Subcutaneous adipose tissue (tissue), 4 donors: ENCODE results near the gene ACTR2. TPM values are rescaled to one million over a fixed set of nuclear protein-coding genes. Genes with fewer than 3 reads are reported as not detected.

Experiments
- total RNA-seq, 4 donors: library from RNA; depleted of rRNA; stranded (reverse); fragments of >200 nt; gene quantifications; one replicate each; pipeline ENCODE4 v1.1.0, GENCODE V29; 2016
- TF ChIP-seq, protein P1 (sequence below): fragments of 450-650 bp; IDR thresholded peaks from one replicate; pipeline ENCODE4 v1.5.1; 2016; ENCODE audit warnings: low read depth, mild to moderate bottlenecking, control low read depth, antibody characterized with exemption, moderate library complexity

The ACTR2 gene
- total RNA-seq, 4 donors from 2014 or later = 92.3 to 162 (median 132) TPM

DNA sequence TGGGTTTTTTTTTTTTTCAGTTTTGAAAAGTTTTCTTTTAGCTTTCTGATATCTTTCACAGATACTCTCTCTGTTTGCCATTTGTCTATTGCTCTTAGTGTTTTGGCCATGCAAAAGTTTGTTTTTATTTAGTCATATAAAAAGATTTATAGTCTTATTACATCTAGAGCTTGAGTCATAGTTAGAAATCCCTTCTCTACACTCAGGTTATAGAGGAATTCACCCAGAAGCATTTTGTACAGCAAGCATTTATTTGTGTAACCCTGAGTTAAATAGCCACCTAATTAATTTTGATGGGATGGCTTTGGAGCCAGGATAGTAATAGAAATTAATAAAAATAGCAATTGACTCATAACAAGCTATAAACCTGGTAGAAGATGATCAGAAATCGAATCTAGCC lies 35.6 kb downstream of the ACTR2 start:
- TF ChIP-seq, protein P1, sequence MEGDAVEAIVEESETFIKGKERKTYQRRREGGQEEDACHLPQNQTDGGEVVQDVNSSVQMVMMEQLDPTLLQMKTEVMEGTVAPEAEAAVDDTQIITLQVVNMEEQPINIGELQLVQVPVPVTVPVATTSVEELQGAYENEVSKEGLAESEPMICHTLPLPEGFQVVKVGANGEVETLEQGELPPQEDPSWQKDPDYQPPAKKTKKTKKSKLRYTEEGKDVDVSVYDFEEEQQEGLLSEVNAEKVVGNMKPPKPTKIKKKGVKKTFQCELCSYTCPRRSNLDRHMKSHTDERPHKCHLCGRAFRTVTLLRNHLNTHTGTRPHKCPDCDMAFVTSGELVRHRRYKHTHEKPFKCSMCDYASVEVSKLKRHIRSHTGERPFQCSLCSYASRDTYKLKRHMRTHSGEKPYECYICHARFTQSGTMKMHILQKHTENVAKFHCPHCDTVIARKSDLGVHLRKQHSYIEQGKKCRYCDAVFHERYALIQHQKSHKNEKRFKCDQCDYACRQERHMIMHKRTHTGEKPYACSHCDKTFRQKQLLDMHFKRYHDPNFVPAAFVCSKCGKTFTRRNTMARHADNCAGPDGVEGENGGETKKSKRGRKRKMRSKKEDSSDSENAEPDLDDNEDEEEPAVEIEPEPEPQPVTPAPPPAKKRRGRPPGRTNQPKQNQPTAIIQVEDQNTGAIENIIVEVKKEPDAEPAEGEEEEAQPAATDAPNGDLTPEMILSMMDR = no peak

DNA sequence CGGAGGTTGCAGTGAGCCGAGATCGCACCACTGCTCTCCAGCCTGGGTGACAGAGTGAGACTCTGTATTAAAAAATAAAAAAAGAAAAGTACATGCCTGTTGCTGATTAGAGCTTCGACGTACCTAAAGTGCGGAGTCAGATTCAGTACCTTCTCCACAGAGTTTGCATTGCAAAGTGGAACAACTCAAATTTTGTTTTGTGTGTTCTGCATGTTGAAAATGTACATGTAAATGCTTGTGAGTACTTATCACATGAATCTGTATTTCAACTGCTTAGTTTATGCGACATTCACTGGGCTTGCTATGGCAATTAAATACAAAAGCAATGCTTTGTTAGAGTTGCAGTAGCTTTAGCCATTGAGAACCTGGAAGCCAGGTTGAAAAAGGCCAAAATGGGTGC lies 36.4 kb downstream of the ACTR2 start:
- TF ChIP-seq, protein P1 = no peak

DNA sequence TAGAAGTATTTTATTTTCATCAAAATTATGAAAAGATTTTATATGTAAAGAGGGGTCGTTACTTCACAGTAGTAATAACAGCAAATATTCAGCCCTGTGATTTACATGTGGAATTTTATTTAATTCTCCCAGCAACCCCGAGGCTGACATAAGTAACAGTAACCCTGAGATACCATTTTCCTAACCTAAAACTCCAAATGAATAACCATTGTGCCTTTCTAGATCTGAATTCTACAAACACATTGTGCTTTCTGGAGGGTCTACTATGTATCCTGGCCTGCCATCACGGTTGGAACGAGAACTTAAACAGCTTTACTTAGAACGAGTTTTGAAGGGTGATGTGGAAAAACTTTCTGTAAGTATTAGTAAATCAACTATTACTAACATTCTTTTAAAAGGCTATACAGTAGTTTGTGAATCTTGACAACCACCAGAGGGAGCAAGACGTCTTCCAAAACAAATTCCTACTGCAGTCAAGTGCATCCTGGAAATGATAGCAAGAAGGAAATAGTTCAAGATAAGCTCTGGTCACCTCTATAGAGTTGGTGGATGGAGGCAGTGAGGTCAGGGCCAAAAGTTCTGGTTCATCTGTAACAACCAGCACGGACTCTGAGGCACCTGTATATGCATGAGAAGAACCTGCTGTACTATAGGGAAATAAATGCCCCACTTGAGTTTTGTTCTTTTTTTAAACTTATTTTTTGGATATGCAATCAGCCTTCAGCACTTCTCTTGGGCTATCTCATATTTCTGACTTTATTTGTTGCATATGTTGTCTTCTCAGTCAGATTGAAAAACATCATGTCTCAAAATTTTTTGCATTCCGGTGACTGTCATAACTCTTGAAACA lies 37.4 kb downstream of the ACTR2 start:
- TF ChIP-seq, protein P1 = no peak

DNA sequence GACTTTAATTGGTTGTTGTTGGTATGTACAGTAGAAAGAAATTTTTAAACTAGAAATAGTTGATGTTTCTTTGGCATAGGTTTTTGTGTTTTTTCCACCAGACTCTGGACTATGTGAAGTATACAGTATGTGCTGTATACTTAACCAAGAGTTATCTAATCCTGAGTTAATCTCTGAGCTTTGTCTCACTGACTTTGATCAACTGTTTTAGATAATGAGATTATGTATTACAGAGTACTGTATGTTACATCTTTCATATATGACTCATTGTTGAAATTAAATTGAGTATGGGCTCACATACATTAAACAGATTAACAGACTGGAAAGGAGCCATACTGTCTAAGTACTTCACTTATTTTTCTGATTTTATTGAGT lies 38.0 kb downstream of the ACTR2 start:
- TF ChIP-seq, protein P1 = no peak

DNA sequence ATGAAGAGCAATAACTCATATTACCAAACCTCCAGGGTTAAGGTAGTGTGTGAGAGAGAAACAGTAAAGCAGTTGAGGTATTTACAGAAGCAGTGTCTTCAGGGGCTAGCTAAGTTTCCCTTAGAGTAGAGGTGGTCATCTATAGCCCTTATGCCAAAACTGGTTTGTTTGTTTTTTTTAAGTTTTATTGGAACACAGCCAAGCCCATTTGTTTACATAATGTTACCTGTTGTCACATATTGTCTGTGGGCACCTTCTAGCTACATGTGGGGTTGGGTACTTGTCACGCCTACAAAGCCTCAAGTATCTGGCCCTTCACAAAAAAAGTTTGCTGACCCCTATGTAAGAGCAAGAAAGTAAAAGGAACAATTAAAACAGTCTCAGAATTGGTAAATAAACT lies 39.4 kb downstream of the ACTR2 start:
- TF ChIP-seq, protein P1 = no peak

GRCh38 chr2:65268957-65269356 lies 41.3 kb downstream of the ACTR2 start:
- TF ChIP-seq, protein P1 = no peak

GRCh38 chr2:65273344-65273743 lies 45.7 kb downstream of the ACTR2 start:
- TF ChIP-seq, protein P1 = no peak
